Lung (tissue), 12 donors: Measurements from ENCODE around the gene MTA1. TPM values are rescaled to one million over a fixed set of nuclear protein-coding genes. Genes with fewer than 3 reads are reported as not detected.

Experiments used
- ATAC-seq: fragments of 200-7000 bp; cut with Tn5 transposase; one replicate; pipeline ENCODE4 v1.9.1; 2020; ENCODE audit warnings: moderate number of reproducible peaks; ENCODE audit not compliant: insufficient read depth, low FRiP score
- DNase-seq, 3 donors: peaks; one replicate each; pipeline ENCODE4 v3.0.0-alpha.2; 2013 to 2017
- H3K27ac ChIP-seq, 2 donors: one replicate each; pipeline ENCODE4 v1.5.1; 2013; ENCODE audit warnings: mild to moderate bottlenecking in 2 of 2, moderate library complexity in 2 of 2, control low read depth in 1 of 2, inconsistent platforms in 1 of 2, low read depth in 1 of 2, low read length in 1 of 2
- H3K27me3 ChIP-seq, 3 donors: one replicate each; pipeline ENCODE4 v1.5.1; 2013; ENCODE audit warnings: low read length in 2 of 3; ENCODE audit not compliant: control insufficient read depth in 3 of 3, insufficient read depth in 3 of 3
- H3K36me3 ChIP-seq, 4 donors: one replicate each; pipeline ENCODE4 v1.5.1; 2013; ENCODE audit warnings: low read length in 4 of 4, mild to moderate bottlenecking in 1 of 4, moderate library complexity in 1 of 4; ENCODE audit not compliant: control insufficient read depth in 4 of 4, insufficient read depth in 4 of 4
- H3K4me1 ChIP-seq, 5 donors: one replicate each; pipeline ENCODE4 v1.5.1; 2013; ENCODE audit warnings: low read length in 5 of 5, mild to moderate bottlenecking in 2 of 5, moderate library complexity in 1 of 5; ENCODE audit not compliant: control insufficient read depth in 5 of 5, insufficient read depth in 5 of 5
- H3K4me3 ChIP-seq: one replicate; pipeline ENCODE4 v1.5.1; 2013; ENCODE audit warnings: mild to moderate bottlenecking, control low read depth, moderate library complexity
- H3K9ac ChIP-seq, 2 donors: one replicate each; pipeline ENCODE4 v1.5.1; 2013; ENCODE audit warnings: low read length in 2 of 2, control low read depth in 1 of 2; ENCODE audit not compliant: insufficient read depth in 1 of 2
- H3K9me3 ChIP-seq, 4 donors: one replicate each; pipeline ENCODE4 v1.5.1; 2013; ENCODE audit warnings: low read length in 3 of 4, mild to moderate bottlenecking in 1 of 4, moderate library complexity in 1 of 4; ENCODE audit not compliant: control insufficient read depth in 4 of 4, insufficient read depth in 3 of 4
- WGBS, 2 donors: extraction: QIAGEN DNeasy Blood & Tissue Kit; methylation state at CpG; one replicate each; pipeline ENCODE4 v1.1.7; 2013; 5-methylcytosine and 5-hydroxymethylcytosine counted together
- polyA plus RNA-seq, 2 donors: library from polyadenylated mRNA; stranded (reverse); fragments of 200-250 nt; gene quantifications; one replicate each; pipeline ENCODE4 v1.2.1, GENCODE V29; 2013
- total RNA-seq, 2 donors: library from RNA; depleted of rRNA in 1 of 2; stranded (reverse); fragments of >200 nt in 1 of 2; gene quantifications; one replicate each; pipeline ENCODE4 v1.2.1, GENCODE V29; 2014 to 2021
- TF ChIP-seq, protein P1 (sequence below): IDR thresholded peaks from 2 replicates; pipeline ENCODE4 v1.5.1; 2012; ENCODE audit warnings: mild to moderate bottlenecking; ENCODE audit errors: control extremely low read depth, extremely low read depth
- donor health status: control.
- donor health status: control.
- donor health status: Bipolar disorder and iron deficiency.
- donor health status: healthy.
- donor health status: DM: yes; HTN: yes; CAD: no.

MTA1 gene
- total and polyA plus RNA-seq, 4 donors, result 40.2 to 113 (median 63.6) TPM

DNA sequence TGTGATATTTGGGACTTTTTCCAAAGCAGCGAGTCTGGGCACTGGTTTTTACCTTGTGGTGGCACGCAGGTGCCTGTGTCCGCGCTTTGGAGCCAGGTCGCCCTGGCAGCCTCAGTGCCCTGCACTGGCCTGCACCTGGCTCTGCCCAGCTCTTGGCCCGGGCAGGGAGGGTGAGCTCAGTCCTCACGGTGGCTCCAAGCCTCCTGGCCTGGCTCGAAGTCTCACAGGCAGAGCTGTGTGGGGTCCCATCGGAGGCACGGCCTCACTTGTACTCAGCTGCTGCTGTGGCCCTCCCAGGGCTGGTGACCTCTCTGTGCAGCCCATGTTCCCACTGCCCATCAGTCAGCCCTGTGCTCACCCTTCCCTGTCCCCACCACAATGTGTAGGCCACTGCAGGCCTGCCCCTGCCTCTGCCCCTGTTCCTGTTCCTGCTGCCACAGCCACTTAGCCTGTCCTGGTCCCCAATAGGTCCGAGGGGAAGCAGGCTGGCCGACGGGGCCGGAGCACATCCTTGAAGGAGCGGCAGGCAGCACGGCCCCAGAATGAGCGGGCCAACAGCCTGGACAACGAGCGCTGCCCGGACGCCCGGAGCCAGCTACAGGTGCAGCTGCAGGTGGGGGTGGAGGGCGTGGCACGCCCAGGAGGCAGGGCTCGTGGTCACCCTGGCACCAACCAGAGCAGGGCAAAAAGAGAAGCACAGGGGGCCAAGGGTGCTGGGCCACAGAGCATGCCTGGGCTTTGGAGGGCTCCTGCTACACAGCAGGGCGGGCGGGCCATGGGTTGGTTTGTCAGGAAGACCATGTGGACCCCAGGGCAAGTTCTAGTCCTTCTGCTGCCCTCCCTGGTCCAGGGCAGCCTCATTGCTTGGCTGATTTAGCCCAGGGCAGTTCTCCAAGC is 37.9 kb upstream of the MTA1 start:
- Histone ChIP-seq H3K4me3 (no peak overlapping the region), H3K36me3 (peaks cover 3 to 50% (median 10%) of the 10 kb centered on the region in 4 donors), H3K27me3 (no peaks in the 10 kb centered on the region), H3K4me1 (no peaks in the 10 kb centered on the region), H3K9ac (no peak overlapping the region), H3K27ac (no peak overlapping the region), H3K9me3 (no peaks in the 10 kb centered on the region)
- DNase-seq, result no peak
- WGBS, 2 donors, result 91 to 92% methylated on average over 27 of the region's 27 CpGs
- TF ChIP-seq, protein P1, sequence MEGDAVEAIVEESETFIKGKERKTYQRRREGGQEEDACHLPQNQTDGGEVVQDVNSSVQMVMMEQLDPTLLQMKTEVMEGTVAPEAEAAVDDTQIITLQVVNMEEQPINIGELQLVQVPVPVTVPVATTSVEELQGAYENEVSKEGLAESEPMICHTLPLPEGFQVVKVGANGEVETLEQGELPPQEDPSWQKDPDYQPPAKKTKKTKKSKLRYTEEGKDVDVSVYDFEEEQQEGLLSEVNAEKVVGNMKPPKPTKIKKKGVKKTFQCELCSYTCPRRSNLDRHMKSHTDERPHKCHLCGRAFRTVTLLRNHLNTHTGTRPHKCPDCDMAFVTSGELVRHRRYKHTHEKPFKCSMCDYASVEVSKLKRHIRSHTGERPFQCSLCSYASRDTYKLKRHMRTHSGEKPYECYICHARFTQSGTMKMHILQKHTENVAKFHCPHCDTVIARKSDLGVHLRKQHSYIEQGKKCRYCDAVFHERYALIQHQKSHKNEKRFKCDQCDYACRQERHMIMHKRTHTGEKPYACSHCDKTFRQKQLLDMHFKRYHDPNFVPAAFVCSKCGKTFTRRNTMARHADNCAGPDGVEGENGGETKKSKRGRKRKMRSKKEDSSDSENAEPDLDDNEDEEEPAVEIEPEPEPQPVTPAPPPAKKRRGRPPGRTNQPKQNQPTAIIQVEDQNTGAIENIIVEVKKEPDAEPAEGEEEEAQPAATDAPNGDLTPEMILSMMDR, result no peak
- no peak for ATAC-seq

DNA sequence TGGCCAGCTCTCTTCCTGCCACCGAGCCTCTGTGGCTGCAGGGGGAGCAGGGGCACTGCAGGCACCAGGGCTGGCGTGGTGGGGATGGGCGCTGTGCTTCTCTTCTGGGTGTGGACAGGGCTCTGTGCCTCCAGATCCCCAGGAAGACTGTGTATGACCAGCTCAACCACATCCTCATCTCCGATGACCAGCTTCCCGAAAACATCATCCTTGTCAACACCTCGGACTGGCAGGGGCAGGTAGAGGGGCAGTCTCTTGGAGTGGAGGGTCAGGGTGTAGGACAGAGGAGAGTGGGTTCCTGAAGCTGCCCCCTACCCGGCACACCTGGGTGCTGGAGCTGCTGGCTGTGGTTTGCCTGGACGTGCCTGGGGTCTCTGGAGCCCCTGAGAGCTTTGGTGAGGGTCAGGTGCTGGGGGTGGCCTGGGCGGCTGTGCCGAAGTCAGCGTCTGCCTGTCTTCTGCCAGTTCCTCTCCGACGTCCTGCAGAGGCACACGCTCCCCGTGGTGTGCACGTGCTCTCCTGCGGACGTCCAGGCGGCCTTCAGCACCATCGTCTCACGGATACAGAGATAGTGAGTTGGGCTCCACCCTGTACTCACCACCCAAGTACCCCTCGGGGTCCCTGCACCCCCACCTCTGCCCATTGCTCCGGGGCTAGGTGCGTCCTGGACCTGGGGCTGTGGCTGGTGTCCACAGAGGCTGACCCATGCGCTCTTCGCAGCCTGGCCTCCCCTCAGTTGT is 37.1 kb upstream of the MTA1 start:
- no peak for DNase-seq
- no peak overlapping the region for H3K4me3 ChIP-seq
- TF ChIP-seq, protein P1, result no peak
- H3K4me1 ChIP-seq, result no peaks in the 10 kb centered on the region
- no peak overlapping the region for H3K9ac ChIP-seq
- 95 to 97% methylated on average over 25 to 26 of the region's 26 CpGs for WGBS, 2 donors
- H3K27ac ChIP-seq, result no peak overlapping the region
- ATAC-seq, result no peak
- H3K27me3 ChIP-seq, result no peaks in the 10 kb centered on the region
- peaks cover 3 to 58% (median 11%) of the 10 kb centered on the region in 4 donors for H3K36me3 ChIP-seq
- H3K9me3 ChIP-seq, result no peaks in the 10 kb centered on the region

DNA sequence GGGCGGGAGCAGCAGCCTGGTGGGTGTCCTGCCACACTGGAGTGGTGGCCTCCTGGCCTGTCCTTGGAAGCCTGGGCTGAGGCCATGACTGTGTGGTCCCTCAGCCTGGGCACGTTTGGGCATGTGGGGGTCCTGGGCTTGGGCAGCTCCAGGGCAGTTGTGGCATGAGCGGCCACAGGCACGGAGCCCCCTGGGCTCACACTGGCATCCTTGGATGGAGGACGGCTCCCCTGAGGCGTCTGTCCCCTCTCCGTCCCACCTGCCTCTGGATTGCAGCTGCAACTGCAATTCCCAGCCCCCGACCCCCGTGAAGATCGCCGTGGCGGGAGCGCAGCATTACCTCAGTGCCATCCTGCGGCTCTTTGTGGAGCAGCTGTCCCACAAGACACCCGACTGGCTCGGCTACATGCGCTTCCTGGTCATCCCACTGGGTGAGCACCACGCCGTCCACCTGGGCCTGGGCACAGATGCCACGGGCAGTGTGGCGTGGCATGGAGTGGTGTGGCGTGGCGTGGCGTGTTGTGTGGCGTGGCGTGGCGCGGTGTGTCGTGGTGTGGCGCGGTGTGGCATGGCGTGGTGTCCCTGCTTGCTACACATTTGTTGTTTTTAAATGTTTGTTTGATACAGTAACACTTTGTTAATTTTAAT is 36.4 kb upstream of the MTA1 start:
- H3K36me3 ChIP-seq, result peaks cover 3 to 62% (median 11%) of the 10 kb centered on the region in 4 donors
- H3K27ac ChIP-seq, result no peak overlapping the region
- H3K4me1 ChIP-seq, result no peaks in the 10 kb centered on the region
- TF ChIP-seq, protein P1, result no peak
- no peak overlapping the region for H3K9ac ChIP-seq
- no peak overlapping the region for H3K4me3 ChIP-seq
- DNase-seq (no peak), ATAC-seq (no peak)
- 96 to 97% methylated on average over 32 of the region's 32 CpGs for WGBS, 2 donors
- no peaks in the 10 kb centered on the region for H3K27me3 ChIP-seq
- no peaks in the 10 kb centered on the region for H3K9me3 ChIP-seq
